ENCODE data around the gene ZCWPW1.
"Not testable (repeated sequence)": the region's sequence is repeated elsewhere in the genome, so short reads cannot be mapped to it uniquely, and the experiment has no call there.

Gene ZCWPW1

DNA sequence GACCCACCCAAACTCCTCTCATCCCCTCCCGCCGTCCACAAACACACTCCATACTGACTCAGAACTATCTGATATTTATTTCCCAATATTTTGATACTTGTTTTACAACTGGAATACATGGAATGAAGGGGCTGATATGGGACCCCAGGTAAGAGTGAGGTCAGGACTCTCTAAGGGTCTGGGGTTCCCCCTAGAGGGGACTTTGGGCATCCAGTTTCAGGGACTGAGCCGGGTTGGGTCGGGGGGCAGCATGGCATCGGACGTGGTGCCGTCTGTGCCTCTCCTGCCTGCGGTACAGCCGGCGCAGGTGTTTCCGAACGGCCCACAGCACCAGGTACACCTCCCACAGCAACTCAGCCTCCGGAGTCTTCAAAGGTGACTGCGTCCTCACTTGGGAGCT lies 28.1 kb upstream of the ZCWPW1 start:
- H3K4me3 ChIP-seq (replicated peaks; ENCODE audit: low read depth, low read length): no peak overlapping the region
- TF ChIP-seq, protein P1, sequence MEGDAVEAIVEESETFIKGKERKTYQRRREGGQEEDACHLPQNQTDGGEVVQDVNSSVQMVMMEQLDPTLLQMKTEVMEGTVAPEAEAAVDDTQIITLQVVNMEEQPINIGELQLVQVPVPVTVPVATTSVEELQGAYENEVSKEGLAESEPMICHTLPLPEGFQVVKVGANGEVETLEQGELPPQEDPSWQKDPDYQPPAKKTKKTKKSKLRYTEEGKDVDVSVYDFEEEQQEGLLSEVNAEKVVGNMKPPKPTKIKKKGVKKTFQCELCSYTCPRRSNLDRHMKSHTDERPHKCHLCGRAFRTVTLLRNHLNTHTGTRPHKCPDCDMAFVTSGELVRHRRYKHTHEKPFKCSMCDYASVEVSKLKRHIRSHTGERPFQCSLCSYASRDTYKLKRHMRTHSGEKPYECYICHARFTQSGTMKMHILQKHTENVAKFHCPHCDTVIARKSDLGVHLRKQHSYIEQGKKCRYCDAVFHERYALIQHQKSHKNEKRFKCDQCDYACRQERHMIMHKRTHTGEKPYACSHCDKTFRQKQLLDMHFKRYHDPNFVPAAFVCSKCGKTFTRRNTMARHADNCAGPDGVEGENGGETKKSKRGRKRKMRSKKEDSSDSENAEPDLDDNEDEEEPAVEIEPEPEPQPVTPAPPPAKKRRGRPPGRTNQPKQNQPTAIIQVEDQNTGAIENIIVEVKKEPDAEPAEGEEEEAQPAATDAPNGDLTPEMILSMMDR (IDR thresholded peaks at IDR 0.05; ENCODE audit: low read length, missing control alignments): no peak
- DNase-seq (ENCODE audit: low read depth): no peak

- TF ChIP-seq, protein P1 (IDR thresholded peaks at IDR 0.05; ENCODE audit: low read length, missing control alignments): no peak
- no peak for DNase-seq (ENCODE audit: low read depth)
- no peak overlapping the region for H3K4me3 ChIP-seq (replicated peaks; ENCODE audit: low read depth, low read length)
Observed at GRCh38 chr7:100455206-100455605, 26.7 kb upstream of the ZCWPW1 start.

DNA sequence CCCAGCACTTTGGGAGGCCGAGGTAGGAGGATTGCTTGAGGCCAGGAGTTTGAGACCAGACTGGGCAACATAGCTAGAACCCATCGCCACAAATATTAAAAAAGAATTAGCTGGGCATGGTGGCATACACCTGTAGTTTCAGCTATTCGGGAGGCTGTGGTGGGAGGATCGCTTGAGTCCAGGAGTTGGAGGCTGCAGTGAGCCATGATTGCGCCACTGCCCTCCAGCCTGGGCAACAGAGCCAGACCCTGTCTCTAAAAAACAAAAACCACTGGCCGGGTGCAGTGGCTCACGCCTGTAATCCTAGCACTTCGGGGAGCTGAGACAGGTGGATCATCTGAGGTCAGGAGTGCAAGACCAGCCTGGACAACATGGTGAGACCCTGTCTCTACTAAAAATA lies 25.4 kb upstream of the ZCWPW1 start:
- not testable (repeated sequence) for DNase-seq (ENCODE audit: low read depth); H3K4me3 ChIP-seq (replicated peaks; ENCODE audit: low read depth, low read length)

- no peak for DNase-seq (ENCODE audit: low read depth)
- H3K4me3 ChIP-seq (replicated peaks; ENCODE audit: low read depth, low read length): no peak overlapping the region
- TF ChIP-seq, protein P1 (IDR thresholded peaks at IDR 0.05; ENCODE audit: low read length, missing control alignments): no peak
Observed at GRCh38 chr7:100452513-100452912, 24.0 kb upstream of the ZCWPW1 start.

- TF ChIP-seq, protein P1 (IDR thresholded peaks at IDR 0.05; ENCODE audit: low read length, missing control alignments): no peak
- H3K4me3 ChIP-seq (replicated peaks; ENCODE audit: low read depth, low read length): no peak overlapping the region
Observed at GRCh38 chr7:100449190-100449795, 20.8 kb upstream of the ZCWPW1 start.

GRCh38 chr7:100447363-100447762 lies 18.9 kb upstream of the ZCWPW1 start:
- H3K4me3 ChIP-seq (replicated peaks; ENCODE audit: low read depth, low read length); DNase-seq (ENCODE audit: low read depth): not testable (repeated sequence)

More at GRCh38 chr7:100449190-100449795, 20.8 kb upstream of the ZCWPW1 start:
- no peak for DNase-seq (ENCODE audit: low read depth)

GRCh38 chr7:100446040-100446439 lies 17.5 kb upstream of the ZCWPW1 start:
- no peak overlapping the region for H3K4me3 ChIP-seq (replicated peaks; ENCODE audit: low read depth, low read length)
- DNase-seq (ENCODE audit: low read depth): peak; percentile 70
- TF ChIP-seq, protein P1 (IDR thresholded peaks at IDR 0.05; ENCODE audit: low read length, missing control alignments): no peak

Measured in fibroblast of pulmonary artery (primary cell).